Heart right ventricle (tissue), 16 donors: ENCODE measurements around the gene HORMAD2. TPM values are rescaled to one million over a fixed set of nuclear protein-coding genes. Genes with fewer than 3 reads are reported as not detected.

Source experiments
- ATAC-seq, 8 donors: fragments of 200-7000 bp; cut with Tn5 transposase; one replicate each; pipeline ENCODE4 v1.9.1; 2020; ENCODE audit warnings: mild to moderate bottlenecking in 8 of 8, moderate library complexity in 8 of 8, moderate number of reproducible peaks in 1 of 8
- DNase-seq, 2 donors: peaks; one replicate each; pipeline ENCODE4 v3.0.0-alpha.2; 2020
- H3K27ac ChIP-seq, 10 donors: fragments of 200-600 bp; sonication (generic) in 2 of 10; one replicate each; pipeline versions ENCODE4 v1.5.0 to v1.8.0; 2020 to 2022; ENCODE audit warnings: mild to moderate bottlenecking in 3 of 10
- H3K27me3 ChIP-seq, 7 donors: fragments of 200-600 bp; one replicate each; pipeline ENCODE4 v1.8.0; 2021 to 2022; ENCODE audit warnings: mild to moderate bottlenecking in 2 of 7
- H3K36me3 ChIP-seq, 9 donors: fragments of 200-600 bp; sonication (generic) in 1 of 9; one replicate each; pipeline versions ENCODE4 v1.5.0 to v1.8.0; 2020 to 2022; ENCODE audit warnings: mild to moderate bottlenecking in 2 of 9
- H3K4me1 ChIP-seq, 9 donors: fragments of 200-600 bp; sonication (generic) in 1 of 9; one replicate each; pipeline versions ENCODE4 v1.5.0 to v1.8.0; 2020 to 2022; ENCODE audit warnings: mild to moderate bottlenecking in 4 of 9
- H3K4me3 ChIP-seq, 10 donors: fragments of 200-600 bp; sonication (generic) in 2 of 10; one replicate each; pipeline versions ENCODE4 v1.5.0 to v1.8.0; 2020 to 2022; ENCODE audit warnings: mild to moderate bottlenecking in 7 of 10, moderate library complexity in 2 of 10
- H3K9me3 ChIP-seq, 11 donors: fragments of 200-600 bp in 10 of 11; sonication (generic) in 2 of 11; one replicate each; pipeline versions ENCODE4 v1.5.0 to v1.8.0; 2013 to 2022; ENCODE audit warnings: mild to moderate bottlenecking in 2 of 11, control low read depth in 1 of 11, moderate library complexity in 1 of 11
- WGBS, 2 donors: extraction: QIAGEN DNeasy Blood & Tissue Kit; methylation state at CpG; one replicate each; pipeline ENCODE4 v1.1.7; 2013; ENCODE audit warnings: inconsistent platforms in 1 of 2; 5-methylcytosine and 5-hydroxymethylcytosine counted together
- intact Hi-C, 10 donors: fragments of 100-400 bp; cut with DNase I; formaldehyde crosslinking; loops; one replicate each; pipeline versions ENCODE4 v1.11.1 to v1.14.2; 2022
- polyA plus RNA-seq, 2 donors: library from polyadenylated mRNA; stranded (reverse); fragments of 200-250 nt; gene quantifications; one replicate each; pipeline ENCODE4 v1.2.3, GENCODE V29; 2013
- total RNA-seq, 10 donors: library from RNA; stranded (reverse); fragmentation: NEBNext Ultra II Directional in 3 of 10; extraction: Animal tissue kit (Norgen Biotek cat#: 25700) in 3 of 10; gene quantifications; one replicate each; pipeline versions ENCODE4 v1.2.1 to v1.2.4, GENCODE V29; 2021 to 2023
- TF ChIP-seq, protein P1 (sequence below), 9 donors: fragments of 200-600 bp; sonication (generic) in 2 of 9; IDR thresholded peaks; one replicate each; pipeline versions ENCODE4 v1.5.0 to v1.8.0; 2021 to 2022; ENCODE audit warnings: antibody characterized with exemption in 9 of 9, mild to moderate bottlenecking in 5 of 9, moderate library complexity in 1 of 9
- donor health status: Arrhythmogenic right ventricular cardiomyopathy.
- donor health status: ischemic (EF 13 %, LVEDD 7.1; RV severe dilation, severe dysfunction).
- donor health status: healthy with polysubstance abuse.
- donor health status: DM: no; HTN: yes; CAD: no.
- donor health status: DM: no; HTN: no; CAD: no.
- donor health status: ischemic (EF 25% LVEDD 6.9; RV normal size, moderate dysfunction).
- donor health status: ischemic (EF 25% LVEDD 5.7; RV mildly dilated, moderate dysfunction).
- donor health status: healthy.
- donor health status: DM: yes; HTN: yes; CAD: no.
- donor health status: Ischemic cardiomyopathy.
- donor health status: ischemic (EF 35%, LVEDD 5.7; RV mildly dilated, moderate dysfunction).
- donor health status: nonischemic (EF 11% LVEDD 7.7; RV severe dilation, severe dysfunction).
- donor health status: DM: yes; HTN: yes; CAD: no.
- donor health status: PGD.
- donor health status: ischemic (EF 29% LVEDD 5.4; RV normal size, mild dysfunction).
- donor health status: nonischemic (EF 23%, LVEDD 6.1; RV moderate dilation, normal function).

The HORMAD2 gene
- total and polyA plus RNA-seq, 12 donors, result not detected

DNA sequence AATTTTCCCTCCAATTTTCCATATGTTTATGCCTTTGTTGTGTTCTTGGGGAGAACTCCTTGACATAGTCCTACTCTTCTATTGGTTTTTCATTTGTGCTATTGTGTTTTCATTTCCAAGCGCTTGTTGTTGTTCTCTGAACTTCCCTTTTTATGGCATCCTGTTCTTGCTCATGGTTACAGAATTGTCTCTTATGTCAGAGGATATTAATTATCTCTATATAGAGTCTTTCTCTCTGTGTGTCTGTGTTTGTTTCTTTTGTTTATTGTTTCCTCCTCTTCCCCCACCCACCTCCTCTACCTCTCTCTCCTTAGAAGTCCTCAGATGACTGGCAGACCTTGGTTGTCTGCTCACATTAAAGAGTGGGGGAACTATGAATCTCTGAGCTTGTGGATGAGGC is 69.9 kb downstream of the HORMAD2 start:
- Histone ChIP-seq H3K36me3 (no peaks in the 10 kb centered on the region), H3K9me3 (peaks cover 0 to 14% (median 0%) of the 10 kb centered on the region in 11 donors), H3K27me3 (peaks cover 0 to 34% (median 20%) of the 10 kb centered on the region in 7 donors), H3K27ac (no peak overlapping the region), H3K4me3 (no peak overlapping the region), H3K4me1 (no peaks in the 10 kb centered on the region)
- DNase-seq (no peak), ATAC-seq (no peak)
- intact Hi-C loops, result no loop called here
- TF ChIP-seq, protein P1, sequence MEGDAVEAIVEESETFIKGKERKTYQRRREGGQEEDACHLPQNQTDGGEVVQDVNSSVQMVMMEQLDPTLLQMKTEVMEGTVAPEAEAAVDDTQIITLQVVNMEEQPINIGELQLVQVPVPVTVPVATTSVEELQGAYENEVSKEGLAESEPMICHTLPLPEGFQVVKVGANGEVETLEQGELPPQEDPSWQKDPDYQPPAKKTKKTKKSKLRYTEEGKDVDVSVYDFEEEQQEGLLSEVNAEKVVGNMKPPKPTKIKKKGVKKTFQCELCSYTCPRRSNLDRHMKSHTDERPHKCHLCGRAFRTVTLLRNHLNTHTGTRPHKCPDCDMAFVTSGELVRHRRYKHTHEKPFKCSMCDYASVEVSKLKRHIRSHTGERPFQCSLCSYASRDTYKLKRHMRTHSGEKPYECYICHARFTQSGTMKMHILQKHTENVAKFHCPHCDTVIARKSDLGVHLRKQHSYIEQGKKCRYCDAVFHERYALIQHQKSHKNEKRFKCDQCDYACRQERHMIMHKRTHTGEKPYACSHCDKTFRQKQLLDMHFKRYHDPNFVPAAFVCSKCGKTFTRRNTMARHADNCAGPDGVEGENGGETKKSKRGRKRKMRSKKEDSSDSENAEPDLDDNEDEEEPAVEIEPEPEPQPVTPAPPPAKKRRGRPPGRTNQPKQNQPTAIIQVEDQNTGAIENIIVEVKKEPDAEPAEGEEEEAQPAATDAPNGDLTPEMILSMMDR (IDR thresholded peaks at IDR 0.05), result no peak
- 73 to 86% methylated on average over 1 of the region's 1 CpG for WGBS, 2 donors

DNA sequence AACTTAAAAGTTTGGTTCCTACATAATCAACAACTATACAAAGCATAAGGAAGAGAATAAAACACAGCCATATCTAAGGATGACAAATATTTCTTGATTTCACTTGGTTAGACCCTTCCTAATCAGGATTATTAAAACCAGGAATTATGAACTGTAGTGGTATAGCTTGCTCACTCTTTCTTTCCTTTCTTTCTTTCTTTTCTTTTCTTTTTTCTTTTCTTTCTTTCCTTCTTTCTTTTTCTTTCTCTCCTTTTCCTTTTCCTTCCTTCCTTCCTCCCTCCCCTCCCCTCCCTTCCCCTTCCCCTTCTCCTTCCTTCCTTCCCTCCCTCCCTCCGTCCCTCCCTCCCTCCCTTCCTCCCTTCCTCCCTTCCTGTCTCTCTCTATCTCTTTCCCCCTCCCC is 78.0 kb downstream of the HORMAD2 start:
- ATAC-seq, result no peak
- intact Hi-C loops, result no loop called here
- TF ChIP-seq, protein P1 (IDR thresholded peaks at IDR 0.05), result no peak
- 38 to 63% methylated on average over 1 of the region's 1 CpG for WGBS, 2 donors
- H3K27ac ChIP-seq, result no peak overlapping the region
- H3K4me1 ChIP-seq, result no peaks in the 10 kb centered on the region
- no peaks in the 10 kb centered on the region for H3K9me3 ChIP-seq
- H3K27me3 ChIP-seq, result peaks cover 0 to 45% (median 21%) of the 10 kb centered on the region in 7 donors
- no peak for DNase-seq
- no peak overlapping the region for H3K4me3 ChIP-seq
- H3K36me3 ChIP-seq, result no peaks in the 10 kb centered on the region

DNA sequence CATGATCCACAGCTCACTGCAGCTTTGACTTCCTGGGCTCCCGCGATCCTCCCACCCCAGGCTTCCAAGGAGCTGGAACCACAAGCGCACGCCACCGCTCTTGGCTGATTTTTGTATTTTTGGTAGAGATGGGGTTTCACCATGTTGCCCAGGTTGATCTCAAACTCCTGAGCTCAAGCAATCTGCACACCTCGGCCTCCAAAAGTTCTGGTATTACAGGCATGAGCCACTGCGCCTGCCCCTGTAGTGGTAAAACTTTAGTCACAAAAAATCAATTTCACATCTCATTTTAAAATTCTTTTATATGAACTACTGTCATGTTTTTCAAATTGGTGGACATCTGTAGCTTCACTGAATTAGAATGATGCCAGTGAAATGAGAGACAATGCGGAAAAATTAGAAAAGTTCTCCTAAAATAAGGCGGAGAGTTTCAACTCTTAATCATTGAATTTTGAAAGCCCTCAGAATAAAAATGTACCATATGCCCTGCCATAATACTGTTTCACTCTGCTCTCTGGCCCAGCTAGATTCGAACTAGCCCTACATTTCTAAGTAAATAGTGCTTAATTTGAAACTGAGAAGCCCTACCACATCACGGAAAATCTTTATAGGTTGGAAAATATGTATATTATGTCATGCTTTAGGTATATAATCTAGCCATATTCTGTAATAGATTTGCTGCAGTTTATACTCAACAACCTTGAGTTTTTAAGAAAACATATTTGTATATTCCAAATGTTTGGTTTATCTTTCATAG is 78.7 kb downstream of the HORMAD2 start:
- ATAC-seq (no peak), DNase-seq (no peak)
- TF ChIP-seq, protein P1 (IDR thresholded peaks at IDR 0.05), result no peak
- WGBS, 2 donors, result 88 to 90% methylated on average over 11 of the region's 11 CpGs
- Histone ChIP-seq H3K4me3 (no peak overlapping the region), H3K36me3 (no peaks in the 10 kb centered on the region), H3K27me3 (peaks cover 0 to 41% (median 20%) of the 10 kb centered on the region in 7 donors), H3K9me3 (no peaks in the 10 kb centered on the region), H3K4me1 (no peaks in the 10 kb centered on the region), H3K27ac (no peak overlapping the region)
- intact Hi-C loops, result no loop called here

DNA sequence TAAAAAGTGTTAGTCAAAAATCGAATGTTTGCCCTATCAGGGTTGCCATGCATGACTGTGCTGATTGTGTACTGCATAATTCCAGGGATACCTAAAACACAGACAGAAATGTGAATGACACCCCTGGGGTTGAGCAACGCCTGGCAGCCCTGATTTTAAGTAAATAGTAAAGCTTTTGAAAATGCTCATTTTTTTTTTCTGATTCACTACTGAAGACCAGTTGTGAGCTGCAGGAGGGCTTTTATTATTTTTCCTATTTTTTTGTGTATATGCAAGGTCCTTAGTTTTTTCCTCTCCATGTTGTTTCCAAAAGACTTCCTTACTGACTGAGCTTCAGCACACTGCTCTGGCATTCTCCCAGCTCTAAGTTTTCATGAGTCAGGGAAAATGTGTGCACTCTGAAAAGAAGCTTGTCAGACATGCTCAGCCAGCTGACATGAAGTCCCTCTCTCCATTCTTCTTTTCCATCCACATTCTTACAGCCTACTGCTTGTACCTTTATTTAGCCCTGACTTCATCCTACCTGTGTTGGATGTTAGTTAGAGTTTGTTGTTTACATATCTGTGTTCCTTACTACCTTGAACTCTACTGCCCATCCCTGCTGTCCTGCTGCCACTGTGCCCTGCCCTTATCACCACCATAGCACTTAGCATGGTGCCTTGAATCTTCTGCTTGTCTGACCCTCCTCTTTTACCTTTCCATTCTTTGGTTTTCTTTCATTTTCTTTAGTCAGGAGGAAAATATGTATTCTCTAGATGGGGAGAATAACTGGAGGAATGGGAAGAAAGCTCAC is 79.5 kb downstream of the HORMAD2 start:
- intact Hi-C loops, result no loop called here
- ATAC-seq (no peak), DNase-seq (no peak)
- H3K9me3 ChIP-seq, result no peaks in the 10 kb centered on the region
- no peak overlapping the region for H3K4me3 ChIP-seq
- TF ChIP-seq, protein P1 (IDR thresholded peaks at IDR 0.05), result no peak
- H3K36me3 ChIP-seq, result no peaks in the 10 kb centered on the region
- WGBS, 2 donors, result 62 to 64% methylated on average over 2 of the region's 2 CpGs
- no peak overlapping the region for H3K27ac ChIP-seq
- H3K4me1 ChIP-seq, result no peaks in the 10 kb centered on the region
- peaks cover 0 to 39% (median 24%) of the 10 kb centered on the region in 7 donors for H3K27me3 ChIP-seq
